HepG2 (cell line): ENCODE data around the gene CCND1. TPM values are rescaled to one million over a fixed set of nuclear protein-coding genes. Genes with fewer than 3 reads are reported as not detected.
A peak's percentile ranks its signal among the peaks of the same experiment; 100 is the strongest.

Experiments
- AKNA ChIP-seq: sonication (generic); formaldehyde crosslinking; IDR thresholded peaks from 2 replicates; pipeline ENCODE4 v1.4.0; 2020; ENCODE audit warnings: missing genetic modification reagents, borderline replicate concordance
- CENPBD1 ChIP-seq: sonication (generic); formaldehyde crosslinking; IDR thresholded peaks from 2 replicates; pipeline ENCODE4 v1.8.0; 2022; ENCODE audit warnings: missing genetic modification reagents, low read depth, mild to moderate bottlenecking, borderline replicate concordance
- ETV5 ChIP-seq: IDR thresholded peaks from 2 replicates; pipeline ENCODE4 v1.6.1; 2018; ENCODE audit warnings: missing biosample characterization, missing genetic modification reagents, inconsistent platforms, borderline replicate concordance
- FLYWCH1 ChIP-seq: sonication (generic); formaldehyde crosslinking; IDR thresholded peaks from 2 replicates; pipeline ENCODE4 v1.8.1; 2023; ENCODE audit warnings: mild to moderate bottlenecking, missing genetic modification reagents
- HES4 ChIP-seq: sonication (generic); formaldehyde crosslinking; IDR thresholded peaks from 2 replicates; pipeline ENCODE4 v1.9.0; 2021; ENCODE audit warnings: mild to moderate bottlenecking, missing genetic modification reagents, borderline replicate concordance
- MIER2 ChIP-seq: IDR thresholded peaks from 2 replicates; pipeline ENCODE4 v1.6.1; 2016; ENCODE audit warnings: missing biosample characterization, missing genetic modification reagents
- NFATC3 ChIP-seq: sonication (generic); formaldehyde crosslinking; IDR thresholded peaks from 2 replicates; pipeline ENCODE4 v1.5.1; 2020; ENCODE audit warnings: mild to moderate bottlenecking, missing genetic modification reagents
- SPEN ChIP-seq: sonication (generic); formaldehyde crosslinking; IDR thresholded peaks from 2 replicates; pipeline ENCODE4 v1.5.1; 2020; ENCODE audit warnings: low read depth, mild to moderate bottlenecking, missing genetic modification reagents
- ZC3H13 ChIP-seq: sonication (generic); formaldehyde crosslinking; IDR thresholded peaks from 2 replicates; pipeline ENCODE4 v1.8.1; 2023; ENCODE audit warnings: mild to moderate bottlenecking, missing genetic modification reagents, moderate library complexity
- ZNF280D ChIP-seq: sonication (generic); formaldehyde crosslinking; IDR thresholded peaks from 2 replicates; pipeline ENCODE4 v1.5.1; 2020; ENCODE audit warnings: mild to moderate bottlenecking, missing genetic modification reagents
- ZNF746 ChIP-seq: sonication (generic); formaldehyde crosslinking; IDR thresholded peaks from 2 replicates; pipeline ENCODE4 v1.8.0; 2022; ENCODE audit warnings: mild to moderate bottlenecking, missing genetic modification reagents
- polyA plus RNA-seq, 8 experiments: library from polyadenylated mRNA; depleted of rRNA in 3 of 8; stranded (reverse) in 7 of 8; unstranded in 1 of 8; fragments of >200 nt; fragmentation: Illumina TruSeq in 4 of 8; extraction: Trizol in 4 of 8; gene quantifications; 2 replicates each; pipeline versions ENCODE4 v1.2.1 to v1.2.3, GENCODE V29; 2011 to 2016; ENCODE audit warnings: low read depth in 4 of 8, missing spikeins in 1 of 8, mixed read lengths in 1 of 8; ENCODE audit not compliant: insufficient read depth in 1 of 8
- total RNA-seq, 5 experiments: library from RNA; depleted of rRNA; stranded (reverse); fragments of >200 nt; fragmentation: Illumina TruSeq; extraction: Trizol; gene quantifications; 2 replicates each; pipeline ENCODE4 v1.2.3, GENCODE V29; 2016; ENCODE audit warnings: low read depth in 1 of 5
- TF ChIP-seq, protein P1 (sequence below): sonication (generic); formaldehyde crosslinking; IDR thresholded peaks from 2 replicates; pipeline ENCODE4 v1.4.0; 2020; ENCODE audit warnings: missing genetic modification reagents
- TF ChIP-seq, protein P2 (sequence below): sonication (generic); formaldehyde crosslinking; IDR thresholded peaks from 2 replicates; pipeline ENCODE4 v1.4.0; 2020; ENCODE audit warnings: mild to moderate bottlenecking, missing genetic modification reagents

Gene CCND1
- total and polyA plus RNA-seq, 2 of the 13 experiments (the other 11 are each of a cell fraction or from before 2014, with no cell fraction given) = 107 to 136 TPM

DNA sequence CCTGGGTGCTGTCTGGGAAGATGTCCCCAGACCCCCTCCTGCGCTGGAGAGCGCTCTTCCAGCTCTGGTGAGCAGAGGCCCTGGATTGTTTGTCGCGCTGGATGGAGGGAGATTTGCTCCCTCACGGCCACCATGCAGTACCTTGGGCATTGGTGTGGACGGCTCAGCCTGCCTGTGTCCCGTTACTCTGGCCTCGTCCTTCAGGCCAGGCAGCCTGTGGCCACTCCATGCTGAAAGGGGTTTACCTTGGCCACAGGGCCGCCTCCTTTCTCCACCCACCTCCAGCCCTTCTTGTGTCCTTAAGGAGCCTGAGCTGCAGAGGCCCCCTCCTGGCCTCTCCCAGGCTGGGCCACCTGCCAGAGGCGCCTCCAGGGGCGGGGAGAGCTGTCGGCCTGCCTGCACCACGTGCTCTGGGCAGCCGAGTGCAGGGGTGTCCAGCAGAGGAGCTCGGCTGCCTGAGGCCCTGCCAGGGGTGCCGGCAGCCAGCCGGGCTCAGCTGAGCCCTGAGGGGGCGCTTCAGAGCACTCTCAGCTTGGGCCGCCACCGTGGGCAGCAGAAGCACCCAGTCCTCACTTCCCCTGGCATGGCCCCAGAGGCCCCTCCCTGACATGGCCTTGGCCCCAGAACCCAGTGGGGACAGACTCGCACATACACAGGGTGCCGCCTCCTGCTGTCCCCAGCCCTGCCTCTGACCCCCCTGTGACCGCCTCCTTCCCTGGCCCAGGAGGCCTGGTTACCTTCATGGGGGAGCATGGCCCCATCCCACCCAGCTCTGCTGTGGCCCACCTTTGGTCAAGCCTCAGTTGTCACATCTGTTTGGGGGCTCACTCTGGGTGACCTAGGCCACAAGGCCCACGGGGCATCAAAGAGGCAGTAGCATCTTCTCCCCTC is 3.4 kb downstream of the CCND1 start (continued):
- TF ChIP-seq, protein P1, sequence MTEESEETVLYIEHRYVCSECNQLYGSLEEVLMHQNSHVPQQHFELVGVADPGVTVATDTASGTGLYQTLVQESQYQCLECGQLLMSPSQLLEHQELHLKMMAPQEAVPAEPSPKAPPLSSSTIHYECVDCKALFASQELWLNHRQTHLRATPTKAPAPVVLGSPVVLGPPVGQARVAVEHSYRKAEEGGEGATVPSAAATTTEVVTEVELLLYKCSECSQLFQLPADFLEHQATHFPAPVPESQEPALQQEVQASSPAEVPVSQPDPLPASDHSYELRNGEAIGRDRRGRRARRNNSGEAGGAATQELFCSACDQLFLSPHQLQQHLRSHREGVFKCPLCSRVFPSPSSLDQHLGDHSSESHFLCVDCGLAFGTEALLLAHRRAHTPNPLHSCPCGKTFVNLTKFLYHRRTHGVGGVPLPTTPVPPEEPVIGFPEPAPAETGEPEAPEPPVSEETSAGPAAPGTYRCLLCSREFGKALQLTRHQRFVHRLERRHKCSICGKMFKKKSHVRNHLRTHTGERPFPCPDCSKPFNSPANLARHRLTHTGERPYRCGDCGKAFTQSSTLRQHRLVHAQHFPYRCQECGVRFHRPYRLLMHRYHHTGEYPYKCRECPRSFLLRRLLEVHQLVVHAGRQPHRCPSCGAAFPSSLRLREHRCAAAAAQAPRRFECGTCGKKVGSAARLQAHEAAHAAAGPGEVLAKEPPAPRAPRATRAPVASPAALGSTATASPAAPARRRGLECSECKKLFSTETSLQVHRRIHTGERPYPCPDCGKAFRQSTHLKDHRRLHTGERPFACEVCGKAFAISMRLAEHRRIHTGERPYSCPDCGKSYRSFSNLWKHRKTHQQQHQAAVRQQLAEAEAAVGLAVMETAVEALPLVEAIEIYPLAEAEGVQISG (CRISPR knock-in tag) = peak; percentile 47
- TF ChIP-seq FLYWCH1 (no peak), ZNF746 (CRISPR knock-in tag) (peak; percentile 46; the same call in 1 of the 2 replicates), NFATC3 (CRISPR knock-in tag) (peak; percentile 79; the same call in 1 of the 2 replicates), CENPBD1 (CRISPR knock-in tag) (no peak), SPEN (CRISPR knock-in tag) (peak; percentile 34; the same call in 1 of the 2 replicates), AKNA (CRISPR knock-in tag) (no peak), HES4 (CRISPR knock-in tag) (peak; percentile 56; the same call in 1 of the 2 replicates), ZC3H13 (CRISPR knock-in tag) (peak; percentile 13; the same call in 1 of the 2 replicates), ETV5 (CRISPR knock-in tag) (peak; percentile 11; the same call in 1 of the 2 replicates), ZNF280D (no peak), MIER2 (no peak)
- TF ChIP-seq, protein P2, sequence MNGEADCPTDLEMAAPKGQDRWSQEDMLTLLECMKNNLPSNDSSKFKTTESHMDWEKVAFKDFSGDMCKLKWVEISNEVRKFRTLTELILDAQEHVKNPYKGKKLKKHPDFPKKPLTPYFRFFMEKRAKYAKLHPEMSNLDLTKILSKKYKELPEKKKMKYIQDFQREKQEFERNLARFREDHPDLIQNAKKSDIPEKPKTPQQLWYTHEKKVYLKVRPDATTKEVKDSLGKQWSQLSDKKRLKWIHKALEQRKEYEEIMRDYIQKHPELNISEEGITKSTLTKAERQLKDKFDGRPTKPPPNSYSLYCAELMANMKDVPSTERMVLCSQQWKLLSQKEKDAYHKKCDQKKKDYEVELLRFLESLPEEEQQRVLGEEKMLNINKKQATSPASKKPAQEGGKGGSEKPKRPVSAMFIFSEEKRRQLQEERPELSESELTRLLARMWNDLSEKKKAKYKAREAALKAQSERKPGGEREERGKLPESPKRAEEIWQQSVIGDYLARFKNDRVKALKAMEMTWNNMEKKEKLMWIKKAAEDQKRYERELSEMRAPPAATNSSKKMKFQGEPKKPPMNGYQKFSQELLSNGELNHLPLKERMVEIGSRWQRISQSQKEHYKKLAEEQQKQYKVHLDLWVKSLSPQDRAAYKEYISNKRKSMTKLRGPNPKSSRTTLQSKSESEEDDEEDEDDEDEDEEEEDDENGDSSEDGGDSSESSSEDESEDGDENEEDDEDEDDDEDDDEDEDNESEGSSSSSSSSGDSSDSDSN (CRISPR knock-in tag) = peak; percentile 77
